ENCODE measurements around the gene UBXN11.

- TF ChIP-seq CTCF (IDR thresholded peaks at IDR 0.05) (no peak), POLR2AphosphoS5 (IDR thresholded peaks at IDR 0.05) (no peak), POLR2A (IDR thresholded peaks at IDR 0.05) (no peak), EP300 (IDR thresholded peaks at IDR 0.05) (no peak)
These were observed 9.2 kb downstream of the UBXN11 start for GRCh38 chr1:26297057-26297790.
